CD4-positive, alpha-beta T cell (primary cell): ENCODE results near the gene SUCO. TPM values are rescaled to one million over a fixed set of nuclear protein-coding genes. Genes with fewer than 3 reads are reported as not detected.

Source experiments
- ATAC-seq: fragments of 200-7000 bp; cut with Tn5 transposase; one replicate; pipeline ENCODE4 v1.10.0; 2022; ENCODE audit warnings: mild to moderate bottlenecking; ENCODE audit not compliant: poor library complexity
- CTCF ChIA-PET: fragments of 350-600 bp; sonication (Branson Sonifier 250); formaldehyde crosslinking; loops from one replicate; lab custom pipeline; 2021; ENCODE audit warnings: antibody characterized with exemption, inconsistent platforms; lab: Charles Lee
- POLR2A ChIA-PET: fragments of 350-600 bp; sonication (Branson Sonifier 250); formaldehyde crosslinking; loops from one replicate; lab custom pipeline; 2021; ENCODE audit warnings: antibody characterized with exemption, inconsistent platforms; lab: Charles Lee
- DNase-seq, 14 experiments: peaks; one replicate each; pipeline ENCODE4 v3.0.0-alpha.2; 2013 to 2020; ENCODE audit warnings: mixed read lengths in 2 of 14
- H3K27ac ChIP-seq, 2 donors: one replicate each; pipeline versions ENCODE4 v1.5.1 to v1.7.0; 2013; ENCODE audit warnings: low read length in 2 of 2, low read depth in 1 of 2, mild to moderate bottlenecking in 1 of 2
- H3K27me3 ChIP-seq, 2 experiments: 1 replicate in 1 of 2; 2 replicates in 1 of 2; pipeline versions ENCODE4 v1.6.1 to v1.7.0; 2013; ENCODE audit warnings: low read length in 2 of 2, control low read depth in 1 of 2, mild to moderate bottlenecking in 1 of 2, moderate library complexity in 1 of 2; ENCODE audit not compliant: insufficient read depth in 2 of 2, control insufficient read depth in 1 of 2
- H3K36me3 ChIP-seq: one replicate; pipeline ENCODE4 v1.6.1; 2013; ENCODE audit warnings: low read length, control low read depth; ENCODE audit not compliant: insufficient read depth
- H3K4me1 ChIP-seq: one replicate; pipeline ENCODE4 v1.6.1; 2013; ENCODE audit warnings: low read length, control low read depth; ENCODE audit not compliant: insufficient read depth
- H3K4me3 ChIP-seq: one replicate; pipeline ENCODE4 v1.5.1; 2013; ENCODE audit warnings: mild to moderate bottlenecking, low read length, moderate library complexity
- H3K9me3 ChIP-seq, 2 experiments: 1 replicate in 1 of 2; 2 replicates in 1 of 2; pipeline versions ENCODE4 v1.6.1 to v1.7.0; 2013; ENCODE audit warnings: low read length in 2 of 2, mild to moderate bottlenecking in 2 of 2, control low read depth in 1 of 2, moderate library complexity in 1 of 2; ENCODE audit not compliant: control insufficient read depth in 1 of 2, insufficient read depth in 1 of 2
- H3K27ac Mint-ChIP-seq: one replicate; pipeline ENCODE4 v1.8.0; 2020; ENCODE audit warnings: mixed read lengths
- H3K27me3 Mint-ChIP-seq: one replicate; pipeline ENCODE4 v1.8.0; 2021; ENCODE audit warnings: mixed read lengths
- H3K36me3 Mint-ChIP-seq: one replicate; pipeline ENCODE4 v1.8.0; 2021; ENCODE audit warnings: low read depth, mixed read lengths
- H3K4me1 Mint-ChIP-seq: one replicate; pipeline ENCODE4 v1.8.0; 2021; ENCODE audit warnings: low read depth, mixed read lengths
- H3K4me3 Mint-ChIP-seq: one replicate; pipeline ENCODE4 v1.8.0; 2020; ENCODE audit warnings: mild to moderate bottlenecking, mixed read lengths
- H3K9me3 Mint-ChIP-seq: one replicate; pipeline ENCODE4 v1.8.0; 2020; ENCODE audit warnings: mixed read lengths
- CTCF ChIP-seq: fragments of 200-600 bp; IDR thresholded peaks from one replicate; pipeline ENCODE4 v1.8.0; 2022; ENCODE audit warnings: antibody characterized with exemption, mild to moderate bottlenecking
- intact Hi-C, 2 experiments: fragments of 100-400 bp; cut with DNase I in 1 of 2; cut with micrococcal nuclease in 1 of 2; formaldehyde crosslinking; loops; one replicate each; pipeline versions ENCODE4 v1.15.1 to v1.9.0; 2023 to 2025; cut with DNase I, micrococcal nuclease
- total RNA-seq, 174 experiments: library from RNA in 2 of 174; stranded (reverse) in 2 of 174; gene quantifications; one replicate each; pipeline ENCODE4 v1.2.3 and lab custom pipeline; 2021 to 2026

SUCO gene
- total RNA-seq, 2 experiments from 2014 or later: 93.1 to 104 TPM

- no peak for TF ChIP-seq CTCF
- no peaks in the 10 kb centered on the region for H3K36me3 ChIP-seq
- Mint-ChIP-seq H3K27me3 (peaks cover 16% of the 10 kb centered on the region), H3K27ac (no peak overlapping the region), H3K36me3 (no peaks in the 10 kb centered on the region), H3K9me3 (no peaks in the 10 kb centered on the region), H3K4me3 (no peak overlapping the region), H3K4me1 (peaks cover 17% of the 10 kb centered on the region)
- H3K4me3 ChIP-seq: no peak overlapping the region
- ChIA-PET CTCF (no interaction called here), POLR2A (interaction anchor here (0.6 to 1.0 kb wide), 2 partner anchors 45 to 713 kb away, joined by 3 read pairs; partner anchors contain the start of gene SUCO)
- H3K27ac ChIP-seq: no peak overlapping the region
- intact Hi-C loops: no loop called here
- no peaks in the 10 kb centered on the region for H3K9me3 ChIP-seq
- ATAC-seq: peak; percentile 26
- H3K27me3 ChIP-seq: no peaks in the 10 kb centered on the region
- H3K4me1 ChIP-seq: peaks cover 4% of the 10 kb centered on the region
- DNase-seq: peak in 3 of 14 experiments; percentile 5 to 21 (median 16)
Measured at GRCh38 chr1:172487550-172487949, 45.4 kb upstream of the SUCO start.

DNA sequence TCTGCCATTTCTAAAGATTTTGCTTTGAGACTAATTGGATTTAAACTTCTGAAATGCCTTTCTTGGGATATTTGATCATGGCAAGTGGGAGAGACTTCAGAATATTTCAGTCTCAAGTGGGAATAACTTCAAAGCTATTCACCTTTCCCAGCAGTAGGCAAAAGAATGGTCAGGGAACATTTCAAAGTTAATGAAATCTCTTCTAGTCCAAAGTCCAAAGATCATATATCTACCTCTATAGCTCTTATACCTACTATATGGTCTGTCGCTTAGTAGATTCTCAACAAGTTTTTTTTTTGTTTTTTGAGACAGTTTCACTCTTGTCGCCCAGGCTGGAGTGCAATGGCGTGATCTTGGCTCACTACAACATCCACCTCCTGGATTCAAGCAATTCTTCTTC, 44.6 kb upstream of the SUCO start:
- Mint-ChIP-seq H3K36me3 (no peaks in the 10 kb centered on the region), H3K27ac (no peak overlapping the region), H3K27me3 (peaks cover 16% of the 10 kb centered on the region), H3K9me3 (no peaks in the 10 kb centered on the region), H3K4me3 (no peak overlapping the region), H3K4me1 (peaks cover 17% of the 10 kb centered on the region)
- H3K4me3 ChIP-seq: no peak overlapping the region
- H3K4me1 ChIP-seq: peaks cover 4% of the 10 kb centered on the region
- H3K9me3 ChIP-seq: no peaks in the 10 kb centered on the region
- no peaks in the 10 kb centered on the region for H3K27me3 ChIP-seq
- ChIA-PET CTCF (no interaction called here), POLR2A (no interaction called here)
- no peaks in the 10 kb centered on the region for H3K36me3 ChIP-seq
- ATAC-seq (no peak), DNase-seq (no peak)
- intact Hi-C loops: no loop called here
- H3K27ac ChIP-seq: no peak overlapping the region
- no peak for TF ChIP-seq CTCF

DNA sequence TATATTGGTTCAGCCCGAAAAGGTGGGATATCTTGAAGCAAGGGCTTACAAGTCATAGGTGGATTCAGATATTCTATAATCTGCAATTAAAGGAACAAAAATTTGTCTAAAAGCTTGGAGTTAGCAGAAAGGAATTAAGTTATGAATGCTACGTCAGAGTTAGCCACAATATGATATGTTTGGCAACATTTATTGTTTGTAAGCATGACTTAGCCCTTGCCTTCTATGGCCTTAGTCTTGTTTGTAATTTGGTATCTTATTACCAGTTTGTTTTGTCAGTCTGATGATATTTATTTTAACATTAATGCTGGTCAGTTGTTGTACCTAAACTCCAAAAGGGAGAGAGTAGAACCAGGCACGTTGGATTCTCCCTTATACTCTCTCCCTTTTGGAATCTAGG, 43.1 kb upstream of the SUCO start:
- TF ChIP-seq CTCF: no peak
- intact Hi-C loops: no loop called here
- Histone ChIP-seq H3K4me1 (peaks cover 4% of the 10 kb centered on the region), H3K9me3 (no peaks in the 10 kb centered on the region), H3K27ac (no peak overlapping the region), H3K27me3 (no peaks in the 10 kb centered on the region), H3K4me3 (no peak overlapping the region), H3K36me3 (no peaks in the 10 kb centered on the region)
- Mint-ChIP-seq H3K4me1 (peaks cover 9% of the 10 kb centered on the region), H3K27ac (no peak overlapping the region), H3K4me3 (no peak overlapping the region), H3K9me3 (no peaks in the 10 kb centered on the region), H3K36me3 (no peaks in the 10 kb centered on the region), H3K27me3 (peaks cover 16% of the 10 kb centered on the region)
- DNase-seq (no peak), ATAC-seq (no peak)
- POLR2A ChIA-PET: no interaction called here
- CTCF ChIA-PET: no interaction called here
